ENCODE data around the gene ANAPC5. TPM values are rescaled to one million over a fixed set of nuclear protein-coding genes. Genes with fewer than 3 reads are reported as not detected.
"Not testable (repeated sequence)": the region's sequence is repeated elsewhere in the genome, so short reads cannot be mapped to it uniquely, and the experiment has no call there.

Gene ANAPC5
- polyA plus RNA-seq, 1 donor, result 117 TPM

GRCh38 chr12:121284551-121285390, 67.4 kb downstream of the ANAPC5 start:
- DNase-seq (ENCODE audit: low read depth), result no peak

DNA sequence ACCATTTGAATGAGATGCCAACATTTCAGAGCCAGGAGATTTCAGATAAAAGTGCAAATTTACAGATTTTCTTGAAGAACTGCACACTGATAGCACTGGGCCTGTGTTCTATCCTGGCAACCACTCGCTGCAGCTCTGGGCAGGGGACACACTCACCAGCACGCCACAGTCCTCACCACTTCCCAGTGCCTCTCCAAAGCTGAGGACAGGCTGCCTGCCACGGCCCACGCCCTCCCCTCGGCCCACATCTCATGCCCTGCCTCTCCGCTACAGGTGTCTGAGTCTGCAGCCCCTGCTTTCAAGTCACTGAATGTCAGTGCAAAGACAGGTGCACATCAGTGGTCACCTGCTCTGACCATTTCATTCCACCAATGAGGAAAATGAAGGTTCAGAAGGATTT, 68.4 kb downstream of the ANAPC5 start:
- DNase-seq (ENCODE audit: low read depth), result no peak

- no peak for DNase-seq (ENCODE audit: low read depth)
Measured at GRCh38 chr12:121283388-121283787, 68.8 kb downstream of the ANAPC5 start.

DNA sequence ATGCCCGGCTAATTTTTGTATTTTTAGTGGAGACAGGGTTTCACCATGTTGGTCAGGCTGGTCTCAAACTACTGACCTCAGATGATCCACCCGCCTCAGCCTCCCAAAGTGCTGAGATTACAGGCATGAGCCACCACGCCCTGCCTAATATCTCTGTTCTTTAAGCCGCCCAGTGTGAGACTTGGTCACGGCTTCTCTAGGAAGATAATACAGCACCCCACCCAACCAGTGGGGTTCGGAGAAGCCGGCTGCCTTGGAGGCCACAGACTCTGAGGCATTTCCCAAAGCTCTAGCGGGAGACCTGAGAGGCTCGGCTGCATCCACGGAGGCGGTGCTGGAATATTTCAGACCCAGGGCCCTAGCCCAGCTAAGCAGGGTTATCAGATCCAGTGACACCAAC, 69.3 kb downstream of the ANAPC5 start:
- not testable (repeated sequence) for DNase-seq (ENCODE audit: low read depth)

DNA sequence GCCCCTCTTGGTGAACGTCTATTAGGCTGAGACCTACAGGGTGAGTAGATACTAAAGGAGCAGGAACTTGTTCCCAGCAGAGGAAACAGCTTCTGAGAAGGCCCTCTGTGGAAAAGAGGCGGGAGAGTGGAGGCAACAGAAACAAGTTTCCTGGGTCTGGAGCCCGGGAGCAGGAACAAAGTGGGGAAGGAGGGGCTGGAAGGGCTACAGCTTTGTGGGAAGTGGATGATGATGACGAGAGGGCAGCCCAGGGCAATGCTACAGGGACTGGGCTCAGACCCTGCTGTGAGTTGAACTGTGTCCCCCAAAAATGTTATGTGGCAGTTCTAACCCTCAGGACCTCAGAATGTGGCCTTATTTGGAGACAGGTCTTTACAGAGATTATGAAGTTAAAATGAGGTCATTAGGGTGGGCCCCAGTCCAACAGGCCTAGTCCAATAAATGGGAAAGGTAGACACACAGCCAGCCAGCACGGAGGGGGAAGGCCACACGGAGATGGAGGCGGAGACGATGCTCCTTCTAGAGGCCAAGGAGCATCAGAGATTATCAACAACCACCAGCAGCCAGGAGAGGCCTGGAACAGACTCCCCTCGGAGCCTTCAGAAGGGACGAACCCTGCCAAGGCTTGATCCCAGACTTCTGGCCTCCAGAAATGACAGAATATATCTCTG, 70.0 kb downstream of the ANAPC5 start:
- DNase-seq (ENCODE audit: low read depth), result no peak

DNA sequence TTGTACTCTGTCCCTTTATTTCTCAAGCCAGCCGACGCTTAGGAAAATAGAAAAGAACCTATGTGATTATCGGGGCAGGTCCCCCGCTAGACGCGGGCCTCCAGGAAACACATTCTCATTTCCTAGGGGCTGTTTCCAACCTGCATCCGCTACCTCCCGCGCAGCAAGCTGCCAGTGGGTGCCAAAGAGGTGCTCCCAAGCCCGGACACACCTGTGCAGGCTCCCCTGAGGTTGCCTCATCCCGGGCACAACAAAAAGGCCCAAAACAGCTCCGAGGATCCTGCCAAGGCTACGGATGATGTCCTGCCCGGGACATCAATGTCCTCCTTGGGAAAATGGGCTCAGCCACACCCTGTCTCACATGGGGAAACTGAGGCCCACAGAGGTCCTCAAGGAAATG, 71.1 kb downstream of the ANAPC5 start:
- DNase-seq (ENCODE audit: low read depth), result not testable (repeated sequence)

GRCh38 chr12:121280531-121280930, 71.7 kb downstream of the ANAPC5 start:
- DNase-seq (ENCODE audit: low read depth), result not testable (repeated sequence)

GRCh38 chr12:121279507-121279915, 72.7 kb downstream of the ANAPC5 start:
- no peak for DNase-seq (ENCODE audit: low read depth)

DNA sequence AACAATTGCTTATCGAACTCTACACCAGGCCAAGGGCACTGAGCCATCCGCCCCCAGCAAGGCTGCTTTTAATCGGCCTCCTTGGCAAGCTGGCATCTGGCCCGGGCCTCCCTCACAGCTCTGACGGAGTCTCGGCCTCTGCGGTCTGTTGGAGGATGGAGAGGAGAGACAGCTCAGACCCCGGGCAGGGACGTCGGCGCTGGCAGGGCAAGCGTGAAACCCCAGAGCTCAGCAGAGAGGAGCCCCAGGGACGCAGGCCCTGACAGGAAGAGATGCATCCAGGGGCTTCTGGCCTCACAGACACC, 73.2 kb downstream of the ANAPC5 start:
- DNase-seq (ENCODE audit: low read depth), result no peak

- no peak for DNase-seq (ENCODE audit: low read depth)
Measured at GRCh38 chr12:121278169-121279070, 73.8 kb downstream of the ANAPC5 start.

- no peak for DNase-seq (ENCODE audit: low read depth)
Measured at GRCh38 chr12:121277374-121277759, 74.8 kb downstream of the ANAPC5 start.

GRCh38 chr12:121274036-121274763, 78.0 kb downstream of the ANAPC5 start:
- DNase-seq (ENCODE audit: low read depth), result no peak

DNA sequence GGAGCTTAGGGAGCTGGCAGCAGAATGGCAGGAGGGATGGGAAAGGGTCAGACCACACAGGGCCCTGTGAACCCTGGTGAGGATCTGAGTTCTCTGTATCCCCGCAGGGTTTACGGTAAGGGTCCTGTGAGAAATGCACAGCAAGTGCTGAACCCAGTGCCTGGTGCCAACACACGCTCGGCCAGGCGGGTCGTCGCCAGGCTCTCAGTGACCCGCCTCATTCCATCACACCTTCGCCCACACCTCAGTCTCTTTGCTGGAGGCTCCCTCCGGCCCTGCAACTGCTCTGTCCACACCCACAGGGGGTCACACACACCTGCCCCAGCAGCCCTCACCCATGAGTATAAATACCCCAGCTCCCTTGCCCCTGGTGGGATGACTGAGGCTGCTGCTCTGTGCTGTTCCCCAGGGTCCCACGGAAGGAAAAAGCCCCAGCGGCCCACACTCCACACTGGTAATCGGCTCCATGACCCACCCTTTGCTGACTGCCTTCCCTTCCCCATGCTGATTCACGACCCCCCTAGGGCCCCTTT, 78.8 kb downstream of the ANAPC5 start:
- no peak for DNase-seq (ENCODE audit: low read depth)

DNA sequence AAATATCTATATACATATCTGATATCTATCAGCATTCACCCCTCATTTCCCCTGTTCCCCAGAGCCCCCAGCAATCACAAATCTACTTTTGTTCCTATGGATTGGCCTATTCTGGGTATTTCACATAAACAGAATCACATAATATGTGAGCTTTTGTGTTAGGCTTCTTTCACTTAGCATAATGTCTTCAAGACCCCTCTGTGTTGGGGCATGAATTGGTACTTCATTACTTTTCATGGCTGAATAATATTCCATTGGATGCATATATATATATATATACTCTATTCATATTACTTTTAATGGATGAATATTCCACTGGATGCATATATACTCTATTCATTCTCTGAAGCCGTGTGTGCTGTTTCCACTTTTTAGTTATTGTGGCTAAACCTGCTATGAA, 84.4 kb downstream of the ANAPC5 start:
- DNase-seq (ENCODE audit: low read depth), result no peak

- no peak for DNase-seq (ENCODE audit: low read depth)
Measured at GRCh38 chr12:121264951-121265515, 87.2 kb downstream of the ANAPC5 start.

GRCh38 chr12:121264135-121264534, 88.1 kb downstream of the ANAPC5 start:
- no peak for DNase-seq (ENCODE audit: low read depth)

- no peak for DNase-seq (ENCODE audit: low read depth)
Measured at GRCh38 chr12:121263206-121263935, 88.8 kb downstream of the ANAPC5 start.

DNA sequence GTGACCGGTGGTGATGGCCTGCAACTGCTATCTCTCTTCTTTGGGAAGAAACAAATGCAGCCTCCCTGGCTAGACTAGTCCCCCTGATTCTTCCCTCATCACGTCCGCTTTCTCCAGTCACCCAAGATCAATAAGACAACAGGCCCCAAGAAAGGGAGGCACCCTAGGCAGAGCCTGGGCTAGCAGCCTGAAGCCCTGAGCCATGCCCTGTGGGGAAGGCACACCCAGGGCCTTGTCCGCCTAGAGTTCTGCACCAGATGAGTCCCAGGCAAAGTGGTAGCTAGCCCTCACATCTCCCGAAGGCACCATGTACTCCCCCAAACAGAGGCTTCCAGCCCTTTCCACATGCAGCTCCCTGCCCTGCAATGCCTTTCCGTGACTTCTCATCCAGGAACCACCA, 90.8 kb downstream of the ANAPC5 start:
- DNase-seq (ENCODE audit: low read depth), result no peak

GRCh38 chr12:121260091-121260490, 92.1 kb downstream of the ANAPC5 start:
- DNase-seq (ENCODE audit: low read depth), result no peak

GRCh38 chr12:121259074-121259473, 93.1 kb downstream of the ANAPC5 start:
- no peak for DNase-seq (ENCODE audit: low read depth)

Measured in forelimb muscle (tissue), 1 donor.